Lower leg skin (tissue), 4 donors: ENCODE data around the gene FIBCD1. TPM values are rescaled to one million over a fixed set of nuclear protein-coding genes. Genes with fewer than 3 reads are reported as not detected.

Source experiments
- DNase-seq, 2 donors: peaks; one replicate each; pipeline ENCODE4 v3.0.0-alpha.2; 2019; ENCODE audit warnings: low spot score in 2 of 2
- H3K4me3 ChIP-seq: fragments of 200-600 bp; sonication (generic); 2 replicates; pipeline ENCODE4 v1.5.1; 2017; ENCODE audit warnings: mild to moderate bottlenecking, low read depth; ENCODE audit not compliant: poor library complexity, severe bottlenecking
- CTCF ChIP-seq, 3 donors: fragments of 450-650 bp; IDR thresholded peaks; one replicate each; pipeline ENCODE4 v1.5.1; 2016; ENCODE audit warnings: antibody characterized with exemption in 3 of 3, mild to moderate bottlenecking in 3 of 3, moderate library complexity in 2 of 3
- POLR2A ChIP-seq, 2 donors: fragments of 450-650 bp; IDR thresholded peaks; one replicate each; pipeline ENCODE4 v1.6.1; 2016 to 2017; ENCODE audit warnings: antibody characterized with exemption in 2 of 2, mild to moderate bottlenecking in 1 of 2, moderate library complexity in 1 of 2
- WGBS, 2 donors: methylation state at CpG; one replicate each; pipeline ENCODE4 v1.1.5; 2018; 5-methylcytosine and 5-hydroxymethylcytosine counted together
- intact Hi-C: fragments of 100-400 bp; cut with DNase I; formaldehyde crosslinking; loops from one replicate; pipeline ENCODE4 v1.15.0; 2023; ENCODE audit warnings: low total_unique reads
- total RNA-seq, 4 donors: library from RNA; depleted of rRNA; stranded (reverse); fragments of >200 nt; gene quantifications; one replicate each; pipeline ENCODE4 v1.1.0, GENCODE V29; 2016

Gene FIBCD1
- total RNA-seq, 4 donors from 2014 or later, result 0.17 to 0.42 TPM; not detected in 2

GRCh38 chr9:130856474-130856873, 82.6 kb downstream of the FIBCD1 start:
- intact Hi-C loops, result no loop called here
- DNase-seq, result no peak
- 80% methylated on average over 8 of the region's 8 CpGs for WGBS, 2 donors
- H3K4me3 ChIP-seq, result no peak overlapping the region
- TF ChIP-seq POLR2A (IDR thresholded peaks at IDR 0.05) (no peak), CTCF (IDR thresholded peaks at IDR 0.05) (no peak)

GRCh38 chr9:130854835-130855234, 84.2 kb downstream of the FIBCD1 start:
- WGBS, 2 donors, result 94 to 95% methylated on average over 9 of the region's 9 CpGs
- no peak overlapping the region for H3K4me3 ChIP-seq
- TF ChIP-seq CTCF (IDR thresholded peaks at IDR 0.05) (no peak), POLR2A (IDR thresholded peaks at IDR 0.05) (no peak)
- intact Hi-C loops, result no loop called here
- no peak for DNase-seq

DNA sequence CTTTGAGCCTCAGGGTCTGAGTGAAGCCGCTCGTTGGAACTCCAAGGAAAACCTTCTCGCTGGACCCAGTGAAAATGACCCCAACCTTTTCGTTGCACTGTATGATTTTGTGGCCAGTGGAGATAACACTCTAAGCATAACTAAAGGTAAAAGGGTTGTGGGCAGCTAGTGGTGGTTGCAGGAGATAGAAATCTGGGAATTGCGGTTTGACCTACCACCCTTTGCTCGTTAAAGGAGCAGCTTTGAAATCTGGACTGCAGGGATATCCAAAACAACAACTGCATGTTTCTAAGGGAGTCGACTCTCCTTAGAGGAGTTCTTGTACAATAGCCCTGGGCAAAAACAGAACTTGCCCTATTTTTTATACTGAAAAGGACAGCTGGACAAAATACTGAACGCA, 85.0 kb downstream of the FIBCD1 start:
- intact Hi-C loops, result no loop called here
- no peak for DNase-seq
- TF ChIP-seq CTCF (IDR thresholded peaks at IDR 0.05), result no peak
- H3K4me3 ChIP-seq, result no peak overlapping the region
- WGBS, 2 donors, result 77 to 79% methylated on average over 8 of the region's 8 CpGs

GRCh38 chr9:130852801-130853200, 86.2 kb downstream of the FIBCD1 start:
- intact Hi-C loops, result no loop called here

More at GRCh38 chr9:130852801-130853200, 86.2 kb downstream of the FIBCD1 start:
- TF ChIP-seq POLR2A (IDR thresholded peaks at IDR 0.05) (no peak), CTCF (IDR thresholded peaks at IDR 0.05) (no peak)
- no peak overlapping the region for H3K4me3 ChIP-seq
- 83 to 84% methylated on average over 7 of the region's 7 CpGs for WGBS, 2 donors
- DNase-seq, result no peak

Other genes starting within 250 kb of the FIBCD1 start
- 10 to 100 TPM; 14.8 to 19.7 (median 17.9) TPM for gene EXOSC2, start 245.5 kb downstream of the FIBCD1 start, total RNA-seq
- 10 to 100 TPM; 21.2 to 47.2 (median 34.3) TPM for gene ABL1, start 104.0 kb downstream of the FIBCD1 start, total RNA-seq
- gene QRFP, start 42.4 kb downstream of the FIBCD1 start, total RNA-seq, result not detected
- 10 to 100 TPM in 3 of 4 donors, 1 to 10 TPM in 1; 9.1 to 23.0 (median 11.2) TPM for gene LAMC3, start 69.9 kb upstream of the FIBCD1 start, total RNA-seq
- gene AIF1L, start 157.3 kb upstream of the FIBCD1 start, total RNA-seq, result 10 to 100 TPM; 17.2 to 33.0 (median 20.7) TPM
- gene NUP214, start 186.3 kb upstream of the FIBCD1 start, total RNA-seq, result 10 to 100 TPM; 33.8 to 64.4 (median 39.8) TPM